ENCODE measurements around the gene ROCK2. TPM values are rescaled to one million over a fixed set of nuclear protein-coding genes. Genes with fewer than 3 reads are reported as not detected.

Gene ROCK2
- total and polyA plus RNA-seq, 2 of the 8 experiments (the other 6 are each of a cell fraction or from before 2014, with no cell fraction given), result 2.7 to 29.0 TPM

DNA sequence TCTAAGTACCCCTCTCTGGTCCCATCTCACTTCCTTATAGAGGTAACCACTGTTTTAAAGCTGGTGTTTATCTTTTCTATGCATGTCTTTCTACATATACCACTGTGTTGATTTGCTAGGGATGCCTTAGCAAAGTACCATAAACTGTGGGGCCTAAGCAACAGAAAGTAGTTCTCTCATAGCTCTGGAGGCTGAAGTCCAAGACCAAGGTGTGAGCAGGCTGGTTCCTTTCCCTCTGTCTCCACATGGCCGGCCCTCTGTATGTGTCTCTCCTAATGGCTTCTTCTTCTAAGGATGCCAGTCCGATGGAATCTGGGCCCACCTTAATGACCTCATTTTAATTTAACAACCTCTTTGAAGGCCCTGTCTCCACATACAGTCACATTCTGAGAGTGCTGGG is 40.8 kb upstream of the ROCK2 start (continued):
- TF ChIP-seq, protein P1, sequence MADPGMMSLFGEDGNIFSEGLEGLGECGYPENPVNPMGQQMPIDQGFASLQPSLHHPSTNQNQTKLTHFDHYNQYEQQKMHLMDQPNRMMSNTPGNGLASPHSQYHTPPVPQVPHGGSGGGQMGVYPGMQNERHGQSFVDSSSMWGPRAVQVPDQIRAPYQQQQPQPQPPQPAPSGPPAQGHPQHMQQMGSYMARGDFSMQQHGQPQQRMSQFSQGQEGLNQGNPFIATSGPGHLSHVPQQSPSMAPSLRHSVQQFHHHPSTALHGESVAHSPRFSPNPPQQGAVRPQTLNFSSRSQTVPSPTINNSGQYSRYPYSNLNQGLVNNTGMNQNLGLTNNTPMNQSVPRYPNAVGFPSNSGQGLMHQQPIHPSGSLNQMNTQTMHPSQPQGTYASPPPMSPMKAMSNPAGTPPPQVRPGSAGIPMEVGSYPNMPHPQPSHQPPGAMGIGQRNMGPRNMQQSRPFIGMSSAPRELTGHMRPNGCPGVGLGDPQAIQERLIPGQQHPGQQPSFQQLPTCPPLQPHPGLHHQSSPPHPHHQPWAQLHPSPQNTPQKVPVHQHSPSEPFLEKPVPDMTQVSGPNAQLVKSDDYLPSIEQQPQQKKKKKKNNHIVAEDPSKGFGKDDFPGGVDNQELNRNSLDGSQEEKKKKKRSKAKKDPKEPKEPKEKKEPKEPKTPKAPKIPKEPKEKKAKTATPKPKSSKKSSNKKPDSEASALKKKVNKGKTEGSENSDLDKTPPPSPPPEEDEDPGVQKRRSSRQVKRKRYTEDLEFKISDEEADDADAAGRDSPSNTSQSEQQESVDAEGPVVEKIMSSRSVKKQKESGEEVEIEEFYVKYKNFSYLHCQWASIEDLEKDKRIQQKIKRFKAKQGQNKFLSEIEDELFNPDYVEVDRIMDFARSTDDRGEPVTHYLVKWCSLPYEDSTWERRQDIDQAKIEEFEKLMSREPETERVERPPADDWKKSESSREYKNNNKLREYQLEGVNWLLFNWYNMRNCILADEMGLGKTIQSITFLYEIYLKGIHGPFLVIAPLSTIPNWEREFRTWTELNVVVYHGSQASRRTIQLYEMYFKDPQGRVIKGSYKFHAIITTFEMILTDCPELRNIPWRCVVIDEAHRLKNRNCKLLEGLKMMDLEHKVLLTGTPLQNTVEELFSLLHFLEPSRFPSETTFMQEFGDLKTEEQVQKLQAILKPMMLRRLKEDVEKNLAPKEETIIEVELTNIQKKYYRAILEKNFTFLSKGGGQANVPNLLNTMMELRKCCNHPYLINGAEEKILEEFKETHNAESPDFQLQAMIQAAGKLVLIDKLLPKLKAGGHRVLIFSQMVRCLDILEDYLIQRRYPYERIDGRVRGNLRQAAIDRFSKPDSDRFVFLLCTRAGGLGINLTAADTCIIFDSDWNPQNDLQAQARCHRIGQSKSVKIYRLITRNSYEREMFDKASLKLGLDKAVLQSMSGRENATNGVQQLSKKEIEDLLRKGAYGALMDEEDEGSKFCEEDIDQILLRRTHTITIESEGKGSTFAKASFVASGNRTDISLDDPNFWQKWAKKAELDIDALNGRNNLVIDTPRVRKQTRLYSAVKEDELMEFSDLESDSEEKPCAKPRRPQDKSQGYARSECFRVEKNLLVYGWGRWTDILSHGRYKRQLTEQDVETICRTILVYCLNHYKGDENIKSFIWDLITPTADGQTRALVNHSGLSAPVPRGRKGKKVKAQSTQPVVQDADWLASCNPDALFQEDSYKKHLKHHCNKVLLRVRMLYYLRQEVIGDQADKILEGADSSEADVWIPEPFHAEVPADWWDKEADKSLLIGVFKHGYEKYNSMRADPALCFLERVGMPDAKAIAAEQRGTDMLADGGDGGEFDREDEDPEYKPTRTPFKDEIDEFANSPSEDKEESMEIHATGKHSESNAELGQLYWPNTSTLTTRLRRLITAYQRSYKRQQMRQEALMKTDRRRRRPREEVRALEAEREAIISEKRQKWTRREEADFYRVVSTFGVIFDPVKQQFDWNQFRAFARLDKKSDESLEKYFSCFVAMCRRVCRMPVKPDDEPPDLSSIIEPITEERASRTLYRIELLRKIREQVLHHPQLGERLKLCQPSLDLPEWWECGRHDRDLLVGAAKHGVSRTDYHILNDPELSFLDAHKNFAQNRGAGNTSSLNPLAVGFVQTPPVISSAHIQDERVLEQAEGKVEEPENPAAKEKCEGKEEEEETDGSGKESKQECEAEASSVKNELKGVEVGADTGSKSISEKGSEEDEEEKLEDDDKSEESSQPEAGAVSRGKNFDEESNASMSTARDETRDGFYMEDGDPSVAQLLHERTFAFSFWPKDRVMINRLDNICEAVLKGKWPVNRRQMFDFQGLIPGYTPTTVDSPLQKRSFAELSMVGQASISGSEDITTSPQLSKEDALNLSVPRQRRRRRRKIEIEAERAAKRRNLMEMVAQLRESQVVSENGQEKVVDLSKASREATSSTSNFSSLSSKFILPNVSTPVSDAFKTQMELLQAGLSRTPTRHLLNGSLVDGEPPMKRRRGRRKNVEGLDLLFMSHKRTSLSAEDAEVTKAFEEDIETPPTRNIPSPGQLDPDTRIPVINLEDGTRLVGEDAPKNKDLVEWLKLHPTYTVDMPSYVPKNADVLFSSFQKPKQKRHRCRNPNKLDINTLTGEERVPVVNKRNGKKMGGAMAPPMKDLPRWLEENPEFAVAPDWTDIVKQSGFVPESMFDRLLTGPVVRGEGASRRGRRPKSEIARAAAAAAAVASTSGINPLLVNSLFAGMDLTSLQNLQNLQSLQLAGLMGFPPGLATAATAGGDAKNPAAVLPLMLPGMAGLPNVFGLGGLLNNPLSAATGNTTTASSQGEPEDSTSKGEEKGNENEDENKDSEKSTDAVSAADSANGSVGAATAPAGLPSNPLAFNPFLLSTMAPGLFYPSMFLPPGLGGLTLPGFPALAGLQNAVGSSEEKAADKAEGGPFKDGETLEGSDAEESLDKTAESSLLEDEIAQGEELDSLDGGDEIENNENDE (IDR thresholded peaks at IDR 0.05; ENCODE audit: insufficient replicate concordance, low read length), result no peak
- TF ChIP-seq, protein P2, sequence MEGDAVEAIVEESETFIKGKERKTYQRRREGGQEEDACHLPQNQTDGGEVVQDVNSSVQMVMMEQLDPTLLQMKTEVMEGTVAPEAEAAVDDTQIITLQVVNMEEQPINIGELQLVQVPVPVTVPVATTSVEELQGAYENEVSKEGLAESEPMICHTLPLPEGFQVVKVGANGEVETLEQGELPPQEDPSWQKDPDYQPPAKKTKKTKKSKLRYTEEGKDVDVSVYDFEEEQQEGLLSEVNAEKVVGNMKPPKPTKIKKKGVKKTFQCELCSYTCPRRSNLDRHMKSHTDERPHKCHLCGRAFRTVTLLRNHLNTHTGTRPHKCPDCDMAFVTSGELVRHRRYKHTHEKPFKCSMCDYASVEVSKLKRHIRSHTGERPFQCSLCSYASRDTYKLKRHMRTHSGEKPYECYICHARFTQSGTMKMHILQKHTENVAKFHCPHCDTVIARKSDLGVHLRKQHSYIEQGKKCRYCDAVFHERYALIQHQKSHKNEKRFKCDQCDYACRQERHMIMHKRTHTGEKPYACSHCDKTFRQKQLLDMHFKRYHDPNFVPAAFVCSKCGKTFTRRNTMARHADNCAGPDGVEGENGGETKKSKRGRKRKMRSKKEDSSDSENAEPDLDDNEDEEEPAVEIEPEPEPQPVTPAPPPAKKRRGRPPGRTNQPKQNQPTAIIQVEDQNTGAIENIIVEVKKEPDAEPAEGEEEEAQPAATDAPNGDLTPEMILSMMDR (IDR thresholded peaks at IDR 0.05; ENCODE audit: control extremely low read depth in 1 of 3, insufficient read depth in 1 of 3, low read depth in 1 of 3, low read length in 3 of 3), result no peak
- TF ChIP-seq, protein P3, sequence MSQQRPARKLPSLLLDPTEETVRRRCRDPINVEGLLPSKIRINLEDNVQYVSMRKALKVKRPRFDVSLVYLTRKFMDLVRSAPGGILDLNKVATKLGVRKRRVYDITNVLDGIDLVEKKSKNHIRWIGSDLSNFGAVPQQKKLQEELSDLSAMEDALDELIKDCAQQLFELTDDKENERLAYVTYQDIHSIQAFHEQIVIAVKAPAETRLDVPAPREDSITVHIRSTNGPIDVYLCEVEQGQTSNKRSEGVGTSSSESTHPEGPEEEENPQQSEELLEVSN (IDR thresholded peaks at IDR 0.05), result no peak
- TF ChIP-seq RAD21 (IDR thresholded peaks at IDR 0.05 in 1 of 2, conservative IDR thresholded peaks at IDR 0.05 in 1 of 2; ENCODE audit: low read depth in 2 of 2, low read length in 2 of 2), result no peak
- TF ChIP-seq SP2 (IDR thresholded peaks at IDR 0.05; ENCODE audit: low read length), result no peak
- no peak for TF ChIP-seq CREB1 (IDR thresholded peaks at IDR 0.05)
- no peak for TF ChIP-seq PHF8 (conservative IDR thresholded peaks at IDR 0.05; ENCODE audit: low read depth, low read length)
- TF ChIP-seq SP4 (IDR thresholded peaks at IDR 0.05; ENCODE audit: low read length), result no peak

Measured in H1 (cell line).